ENCODE data around the gene MAPKAP1. TPM values are rescaled to one million over a fixed set of nuclear protein-coding genes. Genes with fewer than 3 reads are reported as not detected.

Gene MAPKAP1
- total RNA-seq, 1 donor from 2014 or later = 63.4 TPM

DNA sequence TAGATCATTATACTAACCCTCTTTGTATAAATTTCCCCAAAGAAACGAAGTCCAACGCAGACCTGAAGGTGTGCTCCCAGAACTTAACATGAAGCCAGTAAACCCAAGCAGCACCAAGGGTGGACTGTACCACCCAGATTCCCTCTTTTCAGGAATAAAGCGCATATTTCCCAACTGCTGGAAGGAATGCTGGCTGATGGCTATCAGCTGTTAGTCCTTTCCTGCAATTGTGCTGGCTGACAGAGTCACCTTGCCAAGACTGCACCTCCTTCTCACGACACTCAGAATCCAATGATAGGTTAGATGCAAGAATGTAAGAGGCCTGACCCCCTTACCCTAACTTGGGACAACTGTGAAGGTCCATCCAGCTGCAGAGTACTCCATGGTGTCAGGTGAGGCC is 93.9 kb downstream of the MAPKAP1 start:
- Mint-ChIP-seq H3K4me3 (no peak overlapping the region), H3K4me1 (peaks cover 8% of the 10 kb centered on the region), H3K27me3 (ENCODE audit: low read depth) (no peaks in the 10 kb centered on the region), H3K27ac (ENCODE audit: unreplicated experiment) (peak overlapping the region; percentile 65), H3K36me3 (ENCODE audit: low read depth) (peaks cover 3% of the 10 kb centered on the region), H3K9me3 (peaks cover 3% of the 10 kb centered on the region)
- TF ChIP-seq CTCF (conservative IDR thresholded peaks at IDR 0.05) = no peak
- DNase-seq (ENCODE audit: low read depth, low spot score) = no peak

DNA sequence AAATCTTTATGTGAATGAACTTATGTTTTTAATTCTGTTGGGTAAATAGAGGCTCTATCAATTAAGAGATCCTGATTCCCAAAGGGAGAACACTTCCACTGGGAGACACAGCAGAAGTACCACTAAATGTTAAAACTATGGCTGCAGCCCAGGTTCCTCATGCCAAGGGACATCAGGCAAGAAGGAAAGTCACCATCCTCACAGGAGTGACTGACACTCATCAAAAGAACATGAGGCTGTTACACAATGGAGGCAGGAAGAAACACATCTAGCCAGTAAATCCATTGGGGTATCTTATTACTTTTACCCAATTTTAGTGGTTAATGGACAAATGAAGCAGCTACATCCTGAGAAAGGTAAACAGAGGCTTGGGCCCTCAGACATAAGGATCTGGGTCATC is 94.4 kb downstream of the MAPKAP1 start:
- Mint-ChIP-seq H3K4me3 (no peak overlapping the region), H3K27me3 (ENCODE audit: low read depth) (no peaks in the 10 kb centered on the region), H3K9me3 (peaks cover 3% of the 10 kb centered on the region), H3K4me1 (peaks cover 9% of the 10 kb centered on the region), H3K36me3 (ENCODE audit: low read depth) (peaks cover 3% of the 10 kb centered on the region), H3K27ac (ENCODE audit: unreplicated experiment) (no peak overlapping the region)
- TF ChIP-seq CTCF (conservative IDR thresholded peaks at IDR 0.05) = no peak
- no peak for DNase-seq (ENCODE audit: low read depth, low spot score)

DNA sequence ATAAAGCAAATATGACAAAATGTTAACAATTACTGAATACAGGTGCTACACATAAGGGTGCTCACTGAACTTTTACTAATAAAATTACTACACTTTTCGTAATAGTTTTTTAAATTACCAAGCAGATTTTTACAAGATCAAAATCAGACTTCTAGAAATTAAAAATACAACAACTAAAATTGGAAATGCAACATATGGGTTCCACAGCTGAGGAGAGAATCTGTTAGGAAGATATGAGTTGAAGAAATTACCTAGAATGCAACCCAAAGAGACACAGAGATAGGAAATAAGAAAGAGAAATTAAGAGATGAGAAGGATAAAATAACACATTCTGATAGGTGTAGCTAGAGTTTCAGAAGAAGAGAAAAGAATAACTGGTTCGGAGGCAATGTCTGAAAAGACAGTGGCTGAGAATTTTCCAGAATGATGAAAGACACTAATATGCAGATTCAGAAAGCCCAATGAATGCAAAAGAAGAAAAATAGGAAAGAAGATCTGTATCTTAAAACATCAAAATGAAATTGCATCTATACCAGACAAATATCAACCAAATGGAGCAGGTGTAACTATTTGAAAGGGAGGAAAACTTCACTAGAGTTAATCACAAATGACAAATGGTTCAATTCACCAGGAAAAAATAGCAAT is 95.8 kb downstream of the MAPKAP1 start:
- H3K27me3 Mint-ChIP-seq (ENCODE audit: low read depth) = no peaks in the 10 kb centered on the region
- no peak overlapping the region for H3K27ac Mint-ChIP-seq (ENCODE audit: unreplicated experiment)
- no peak for DNase-seq (ENCODE audit: low read depth, low spot score)
- no peak overlapping the region for H3K4me3 Mint-ChIP-seq
- peaks cover 18% of the 10 kb centered on the region for H3K4me1 Mint-ChIP-seq
- H3K9me3 Mint-ChIP-seq = peaks cover 3% of the 10 kb centered on the region
- peaks cover 3% of the 10 kb centered on the region for H3K36me3 Mint-ChIP-seq (ENCODE audit: low read depth)
- TF ChIP-seq CTCF (conservative IDR thresholded peaks at IDR 0.05) = no peak

GRCh38 chr9:125609744-125610143 is 97.3 kb downstream of the MAPKAP1 start:
- no peak overlapping the region for H3K4me3 Mint-ChIP-seq
- H3K9me3 Mint-ChIP-seq = peaks cover 3% of the 10 kb centered on the region
- peaks cover 3% of the 10 kb centered on the region for H3K36me3 Mint-ChIP-seq (ENCODE audit: low read depth)
- H3K27me3 Mint-ChIP-seq (ENCODE audit: low read depth) = no peaks in the 10 kb centered on the region
- no peak for TF ChIP-seq CTCF (conservative IDR thresholded peaks at IDR 0.05)
- DNase-seq (ENCODE audit: low read depth, low spot score) = no peak
- no peak overlapping the region for H3K27ac Mint-ChIP-seq (ENCODE audit: unreplicated experiment)
- peaks cover 23% of the 10 kb centered on the region for H3K4me1 Mint-ChIP-seq

GRCh38 chr9:125608489-125609224 is 98.4 kb downstream of the MAPKAP1 start:
- H3K36me3 Mint-ChIP-seq (ENCODE audit: low read depth) = peaks cover 3% of the 10 kb centered on the region
- H3K4me3 Mint-ChIP-seq = no peak overlapping the region
- no peak for TF ChIP-seq CTCF (conservative IDR thresholded peaks at IDR 0.05)
- DNase-seq (ENCODE audit: low read depth, low spot score) = no peak
- H3K27ac Mint-ChIP-seq (ENCODE audit: unreplicated experiment) = no peak overlapping the region
- H3K9me3 Mint-ChIP-seq = peaks cover 3% of the 10 kb centered on the region
- H3K27me3 Mint-ChIP-seq (ENCODE audit: low read depth) = no peaks in the 10 kb centered on the region
- H3K4me1 Mint-ChIP-seq = peaks cover 23% of the 10 kb centered on the region

Measured in neural crest cell (in vitro differentiated cells).